Fibroblast of upper back skin (primary cell): Measurements from ENCODE around the gene VPS41.
"Not testable (repeated sequence)": the region's sequence is repeated elsewhere in the genome, so short reads cannot be mapped to it uniquely, and the experiment has no call there.

Source experiments
- DNase-seq: peaks from one replicate; pipeline ENCODE4 v3.0.0-alpha.2; 2013

The VPS41 gene

DNA sequence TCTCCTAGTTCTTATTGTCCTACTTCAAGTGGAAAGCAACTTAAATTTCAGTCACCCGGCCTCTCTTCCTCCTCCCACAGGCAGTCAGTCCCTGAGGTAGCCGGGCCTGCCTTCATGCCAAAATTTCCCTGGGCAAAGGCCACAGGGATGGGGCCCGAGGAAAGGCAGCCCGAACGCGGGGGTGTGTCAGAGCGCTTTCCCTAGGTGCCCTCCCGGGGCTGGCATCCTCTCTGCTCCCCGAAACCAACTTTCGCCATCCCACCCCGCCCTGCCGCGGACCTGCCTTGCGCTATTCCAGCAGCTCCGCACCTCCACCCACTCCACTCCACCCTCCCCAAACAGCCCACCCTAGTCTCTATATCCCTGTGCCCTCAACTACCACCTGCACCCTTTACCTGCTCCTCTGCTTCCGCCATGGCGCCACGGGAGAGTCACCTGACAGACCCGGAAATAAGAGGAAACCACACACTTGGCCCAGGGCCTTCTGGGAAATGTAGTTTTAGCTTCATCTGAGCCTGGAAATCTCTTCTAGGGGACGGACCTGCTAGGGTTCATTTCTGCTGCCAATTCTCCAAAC lies at the start of gene VPS41:
TSS of gene VPS41 (minus strand) at position 433 of the 577 bp plus-strand sequence. CDS start at position 416, 17 bp downstream.
- DNase-seq: peak; percentile 71

- no peak for DNase-seq
Measured at GRCh38 chr7:38955892-38956291, 46.9 kb upstream of the VPS41 start.

DNA sequence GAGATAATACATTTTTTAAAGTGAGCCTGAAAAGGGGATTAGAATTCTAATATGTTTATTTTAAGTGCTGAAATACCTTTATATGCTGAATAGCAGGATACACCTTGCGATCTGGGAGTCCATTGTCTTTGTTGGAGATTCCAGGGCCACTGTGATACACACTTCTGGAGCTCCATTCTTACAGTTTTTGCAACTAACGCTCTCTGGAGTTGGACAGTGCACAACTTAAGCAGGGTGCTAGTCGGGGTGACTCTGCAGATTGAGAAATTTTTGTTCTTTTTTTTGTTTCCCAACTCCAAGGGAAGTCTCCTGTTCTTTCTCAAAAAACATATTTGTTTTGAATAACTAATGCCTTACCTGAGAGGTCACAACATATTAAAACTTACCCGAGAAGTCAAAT lies 45.0 kb upstream of the VPS41 start:
- no peak for DNase-seq

- no peak for DNase-seq
Measured at GRCh38 chr7:38953227-38953626, 44.2 kb upstream of the VPS41 start.

GRCh38 chr7:38951213-38951612 lies 42.2 kb upstream of the VPS41 start:
- no peak for DNase-seq

- no peak for DNase-seq
Measured at GRCh38 chr7:38950309-38950708, 41.3 kb upstream of the VPS41 start.

DNA sequence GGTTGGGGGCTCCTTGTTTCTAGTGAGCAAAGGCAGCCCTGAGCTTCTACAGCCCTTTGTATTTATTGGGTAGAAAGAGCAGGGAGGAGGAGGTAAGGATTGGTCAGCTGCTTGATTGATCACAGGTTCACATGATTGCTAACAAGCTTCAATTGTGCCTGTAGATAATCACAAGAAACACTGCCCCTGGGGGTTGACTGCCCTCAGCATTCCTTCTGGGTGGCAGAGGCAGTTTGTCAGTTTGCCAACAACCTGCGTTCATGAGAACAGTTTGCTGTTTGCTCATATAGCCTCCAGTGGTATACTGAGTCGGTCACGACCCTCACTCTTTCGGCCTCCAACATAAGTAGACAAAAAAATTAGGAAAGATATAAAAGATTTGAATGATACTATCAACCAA lies 38.5 kb upstream of the VPS41 start:
- not testable (repeated sequence) for DNase-seq

DNA sequence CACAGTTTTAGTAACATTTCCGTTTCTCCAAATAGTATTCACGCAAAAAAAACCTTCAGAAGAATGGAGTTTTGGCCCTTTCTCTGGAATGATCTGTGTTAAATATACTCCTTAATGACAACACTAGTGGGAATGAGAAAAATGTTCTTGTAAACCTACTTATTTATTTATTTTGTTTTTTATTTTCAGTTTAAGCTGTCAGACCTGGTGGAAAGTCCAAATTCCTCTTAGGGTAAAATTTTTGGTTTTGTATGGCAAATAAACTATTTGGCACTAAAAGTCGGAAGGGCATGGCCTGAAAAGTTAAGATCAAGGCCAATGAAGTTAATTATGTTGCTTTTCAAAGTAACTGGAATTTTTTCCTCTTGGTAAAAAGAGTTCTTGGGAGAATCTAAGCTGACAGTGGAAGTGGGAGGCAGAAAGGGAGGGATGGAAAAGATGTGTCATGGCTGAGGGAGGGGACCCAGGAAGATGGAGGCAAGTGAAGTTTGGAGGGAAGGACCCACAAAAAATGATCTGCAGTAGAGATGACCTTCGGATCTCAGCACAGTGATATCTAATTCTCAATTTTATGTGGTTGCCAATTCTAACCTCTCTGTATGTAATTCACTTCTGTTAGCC lies 33.5 kb upstream of the VPS41 start:
- DNase-seq: no peak

- no peak for DNase-seq
Measured at GRCh38 chr7:38940774-38941173, 31.8 kb upstream of the VPS41 start.

- DNase-seq: no peak
Measured at GRCh38 chr7:38938589-38938988, 29.6 kb upstream of the VPS41 start.

DNA sequence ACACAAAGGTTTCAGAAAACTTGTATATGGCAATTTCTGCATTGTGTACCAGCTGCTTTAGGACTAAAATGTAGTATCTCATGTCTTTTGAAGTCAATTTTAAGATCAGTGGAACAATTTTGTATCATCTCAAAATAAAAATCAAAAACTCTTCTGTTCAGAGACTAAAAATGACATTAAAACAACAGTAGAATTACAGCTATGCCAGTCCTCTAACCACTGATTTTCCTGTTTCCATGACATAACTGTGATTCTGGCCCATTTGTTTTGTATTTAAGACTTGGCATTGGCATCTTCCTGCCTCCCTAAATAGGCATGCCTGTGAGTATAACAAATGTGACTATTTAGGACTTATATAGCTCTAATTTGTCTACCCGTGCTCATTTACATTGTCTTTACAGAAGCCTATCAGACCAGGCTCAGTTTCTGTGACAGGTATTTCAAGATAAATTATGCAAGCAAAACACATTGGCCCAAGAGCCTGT lies 29.1 kb upstream of the VPS41 start:
- no peak for DNase-seq

DNA sequence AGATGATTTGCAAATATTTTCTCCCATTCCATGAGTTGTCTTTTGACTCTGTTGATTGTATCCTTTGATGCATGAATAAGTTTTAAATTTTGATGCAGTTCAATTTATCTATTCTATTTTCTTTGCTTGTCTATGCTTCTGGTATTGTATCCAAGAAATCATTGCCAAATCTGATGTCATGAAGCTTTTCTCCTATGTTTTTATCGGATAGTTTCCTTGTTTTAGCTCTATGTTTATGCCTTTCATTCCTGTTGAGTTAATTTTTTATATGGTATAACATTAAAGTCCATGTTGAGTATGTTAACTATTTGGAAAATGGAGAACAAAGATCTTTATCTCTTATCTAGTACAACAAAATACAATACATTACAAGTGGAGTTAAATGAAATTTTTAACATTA lies 27.6 kb upstream of the VPS41 start:
- DNase-seq: no peak

DNA sequence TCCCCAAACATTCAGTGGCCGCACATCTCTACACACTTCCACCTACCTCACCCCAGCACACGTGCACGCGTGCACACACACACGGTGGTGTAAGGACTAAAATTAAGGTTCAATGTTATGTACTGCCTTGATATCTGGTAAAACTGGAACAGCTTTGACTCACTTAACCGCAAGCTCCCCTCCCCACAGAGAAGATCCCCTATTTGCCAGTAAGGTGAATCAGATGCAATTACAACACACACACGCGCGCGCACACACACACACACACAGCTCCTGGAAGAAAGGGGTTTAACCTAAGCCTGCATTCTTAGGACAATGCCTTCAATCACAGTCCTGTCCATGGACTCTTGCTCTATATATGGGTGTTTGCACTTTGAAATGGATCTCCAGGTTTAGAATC lies 25.5 kb upstream of the VPS41 start:
- DNase-seq: peak; percentile 20

DNA sequence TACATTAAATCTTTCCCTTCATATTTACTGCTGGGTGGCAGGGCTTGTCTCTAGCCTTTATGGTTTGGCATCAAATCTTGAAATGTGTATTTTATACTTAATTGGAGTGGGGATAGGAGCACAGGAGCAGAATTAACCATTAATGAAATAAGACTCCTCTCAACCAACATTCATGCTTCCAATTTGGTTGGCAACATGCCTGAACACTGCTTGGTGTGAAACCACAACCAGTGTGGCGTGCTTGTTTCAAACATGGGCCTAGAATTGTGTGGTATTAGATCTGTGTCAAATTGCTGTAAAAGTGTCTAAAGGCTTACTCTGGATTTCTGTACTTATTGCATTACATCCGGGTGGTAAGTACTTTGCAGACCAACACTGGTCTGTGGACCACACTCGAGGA lies 25.1 kb upstream of the VPS41 start:
- DNase-seq: peak; percentile 9

GRCh38 chr7:38932509-38933168 lies 23.6 kb upstream of the VPS41 start:
- DNase-seq: peak; percentile 47

- peak; percentile 22 for DNase-seq
Measured at GRCh38 chr7:38929460-38930171, 20.6 kb upstream of the VPS41 start.

- DNase-seq: no peak
Measured at GRCh38 chr7:38928506-38928905, 19.5 kb upstream of the VPS41 start.

DNA sequence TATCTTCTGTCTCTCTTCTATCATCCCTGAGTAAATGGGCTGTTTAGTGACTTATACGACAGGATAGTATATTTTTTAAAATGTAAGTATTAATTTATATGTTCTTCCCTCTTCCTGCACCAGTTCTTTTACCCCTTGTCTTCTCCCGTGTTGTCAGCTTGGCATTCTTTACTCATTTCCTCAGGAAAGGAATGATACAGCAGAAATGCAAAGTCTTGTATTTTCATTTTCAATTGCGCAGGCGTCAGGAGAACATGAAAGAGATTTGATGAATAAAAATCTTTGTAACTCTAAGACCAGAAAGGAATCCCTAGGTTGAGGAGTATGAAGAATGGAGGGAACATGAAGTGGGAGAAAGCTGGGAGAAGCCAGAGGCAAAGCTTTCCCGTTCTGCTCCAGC lies 18.8 kb upstream of the VPS41 start:
- no peak for DNase-seq

DNA sequence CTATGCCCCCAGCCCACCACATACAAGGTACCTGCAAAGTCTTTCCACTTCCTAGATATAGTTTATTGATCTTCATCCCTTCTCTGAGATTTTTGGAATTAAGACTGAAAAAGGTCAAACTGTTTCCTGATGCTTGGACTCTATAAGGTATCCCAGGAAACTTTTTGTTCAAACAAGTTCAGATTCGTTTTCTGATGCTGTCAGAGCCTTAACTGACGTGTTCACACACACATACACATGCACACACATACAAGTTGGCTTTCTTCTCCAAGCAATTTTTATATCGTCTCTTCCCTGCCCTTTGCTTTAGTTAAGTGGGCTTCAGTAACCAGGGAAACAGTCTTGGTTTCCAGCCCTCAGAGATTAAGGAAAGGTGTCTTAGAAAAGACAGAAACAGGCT lies 11.7 kb upstream of the VPS41 start:
- no peak for DNase-seq

DNA sequence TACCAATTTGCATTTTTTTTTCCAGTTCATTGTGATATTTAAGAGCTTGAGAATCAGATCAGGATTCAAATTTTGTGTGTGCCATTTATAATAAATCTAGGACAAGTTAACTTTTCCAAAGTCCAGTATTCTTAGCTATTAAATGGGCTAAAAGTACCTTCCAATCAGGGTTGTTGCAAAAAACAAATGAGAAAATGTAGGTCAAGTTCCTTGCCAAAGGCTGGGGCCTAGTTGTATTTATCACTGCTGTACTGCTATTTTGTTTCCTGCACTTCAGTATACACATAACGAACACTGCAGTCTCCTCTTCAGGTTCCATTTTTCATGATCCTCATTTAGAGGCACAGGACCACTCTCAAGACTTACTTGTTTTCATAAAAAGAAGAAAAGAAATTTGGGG lies 7.4 kb upstream of the VPS41 start:
- DNase-seq: no peak

GRCh38 chr7:38909870-38910269 lies 879 bp upstream of the VPS41 start:
- DNase-seq: no peak

DNA sequence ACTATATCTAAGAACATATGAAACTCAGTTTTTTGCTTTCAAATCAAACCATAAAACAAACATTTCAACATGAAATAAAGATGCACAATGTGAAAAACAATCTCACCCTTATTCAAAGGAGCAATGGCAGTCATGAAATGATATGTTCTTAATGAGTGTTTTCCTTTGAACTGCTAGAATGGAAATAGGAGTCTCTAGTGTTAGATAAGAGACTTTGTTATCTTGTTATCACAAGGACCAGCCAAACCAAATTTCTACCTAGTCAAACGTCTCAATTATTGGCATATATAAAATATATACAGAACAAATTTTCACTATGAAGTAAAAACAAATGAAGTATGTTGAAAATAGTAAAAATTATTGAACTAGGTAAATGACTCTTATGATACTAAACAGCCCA lies 1.2 kb downstream of the VPS41 start:
- no peak for DNase-seq

GRCh38 chr7:38907066-38907465 lies 1.9 kb downstream of the VPS41 start:
- no peak for DNase-seq
